HepG2 (cell line): ENCODE data around the gene IQCE. TPM values are rescaled to one million over a fixed set of nuclear protein-coding genes. Genes with fewer than 3 reads are reported as not detected.

Experiments
- CENPT ChIP-seq: sonication (generic); formaldehyde crosslinking; IDR thresholded peaks from 2 replicates; pipeline ENCODE4 v1.8.0; 2022; ENCODE audit warnings: low read depth, mild to moderate bottlenecking, moderate library complexity, missing genetic modification reagents
- FOXA1 ChIP-seq, 2 experiments: fragments of 450-650 bp in 1 of 2; sonication (generic) in 1 of 2; formaldehyde crosslinking in 1 of 2; IDR thresholded peaks; 2 replicates each; pipeline versions ENCODE4 v1.4.0 to v1.6.1; 2016 to 2020; ENCODE audit warnings: missing genetic modification reagents in 1 of 2
- HDAC1 ChIP-seq: sonication (generic); formaldehyde crosslinking; IDR thresholded peaks from 2 replicates; pipeline ENCODE4 v1.5.1; 2020; ENCODE audit warnings: mild to moderate bottlenecking, missing genetic modification reagents
- HMGA1 ChIP-seq: sonication (generic); formaldehyde crosslinking; conservative IDR thresholded peaks from 2 replicates; pipeline ENCODE4 v1.4.0; 2020; ENCODE audit warnings: missing genetic modification reagents
- NR2F6 ChIP-seq, 2 experiments: IDR thresholded peaks; 2 replicates each; pipeline ENCODE4 v1.6.1; 2016; ENCODE audit warnings: antibody characterized with exemption in 1 of 2, mild to moderate bottlenecking in 1 of 2
- NR3C1 ChIP-seq: sonication (generic); formaldehyde crosslinking; IDR thresholded peaks from 2 replicates; pipeline ENCODE4 v1.4.0; 2020; ENCODE audit warnings: missing genetic modification reagents
- SKIL ChIP-seq: sonication (generic); formaldehyde crosslinking; IDR thresholded peaks from 2 replicates; pipeline ENCODE4 v1.8.0; 2022; ENCODE audit warnings: missing genetic modification reagents, mild to moderate bottlenecking, moderate library complexity, borderline replicate concordance
- SMAD3 ChIP-seq: sonication (generic); formaldehyde crosslinking; IDR thresholded peaks from 2 replicates; pipeline ENCODE4 v1.4.0; 2020; ENCODE audit warnings: missing genetic modification reagents
- TARDBP ChIP-seq: sonication (generic); formaldehyde crosslinking; IDR thresholded peaks from 2 replicates; pipeline ENCODE4 v1.8.0; 2022; ENCODE audit warnings: mild to moderate bottlenecking, missing genetic modification reagents
- TBL1XR1 ChIP-seq: fragments of 150-350 bp; IDR thresholded peaks from 2 replicates; pipeline ENCODE4 v1.6.1; 2014; ENCODE audit warnings: borderline replicate concordance, low read length; ENCODE audit not compliant: partially characterized antibody
- THRA ChIP-seq: sonication (generic); formaldehyde crosslinking; IDR thresholded peaks from 2 replicates; pipeline ENCODE4 v1.4.0; 2020; ENCODE audit warnings: missing genetic modification reagents, borderline replicate concordance
- TRAFD1 ChIP-seq: sonication (generic); formaldehyde crosslinking; IDR thresholded peaks from 2 replicates; pipeline ENCODE4 v1.5.1; 2020; ENCODE audit warnings: missing genetic modification reagents, mild to moderate bottlenecking, borderline replicate concordance
- U2AF2 ChIP-seq: fragments of 200-400 bp; formaldehyde crosslinking; IDR thresholded peaks from 2 replicates; pipeline ENCODE4 v1.6.1; 2017; ENCODE audit warnings: low read depth, mild to moderate bottlenecking, low read length
- YY1 ChIP-seq: IDR thresholded peaks from 2 replicates; pipeline ENCODE4 v1.6.1; 2011; ENCODE audit warnings: low read length, low read depth, moderate library complexity, mild to moderate bottlenecking; ENCODE audit not compliant: insufficient read depth, insufficient replicate concordance
- ZNF10 ChIP-seq: sonication (generic); formaldehyde crosslinking; IDR thresholded peaks from 2 replicates; pipeline ENCODE4 v1.4.0; 2020; ENCODE audit warnings: mild to moderate bottlenecking, low read depth, missing genetic modification reagents, borderline replicate concordance
- ZNF414 ChIP-seq: sonication (generic); formaldehyde crosslinking; IDR thresholded peaks from 2 replicates; pipeline ENCODE4 v1.5.0; 2020; ENCODE audit warnings: missing genetic modification reagents
- ZNF564 ChIP-seq: sonication (generic); formaldehyde crosslinking; IDR thresholded peaks from 2 replicates; pipeline ENCODE4 v1.8.1; 2023; ENCODE audit warnings: mild to moderate bottlenecking, missing genetic modification reagents
- ZNF574 ChIP-seq: sonication (generic); formaldehyde crosslinking; IDR thresholded peaks from 2 replicates; pipeline ENCODE4 v1.4.0; 2020; ENCODE audit warnings: missing genetic modification reagents
- polyA plus RNA-seq, 8 experiments: library from polyadenylated mRNA; depleted of rRNA in 3 of 8; stranded (reverse) in 7 of 8; unstranded in 1 of 8; fragments of >200 nt; fragmentation: Illumina TruSeq in 4 of 8; extraction: Trizol in 4 of 8; gene quantifications; 2 replicates each; pipeline versions ENCODE4 v1.2.1 to v1.2.3, GENCODE V29; 2011 to 2016; ENCODE audit warnings: low read depth in 4 of 8, missing spikeins in 1 of 8, mixed read lengths in 1 of 8; ENCODE audit not compliant: insufficient read depth in 1 of 8
- total RNA-seq, 5 experiments: library from RNA; depleted of rRNA; stranded (reverse); fragments of >200 nt; fragmentation: Illumina TruSeq; extraction: Trizol; gene quantifications; 2 replicates each; pipeline ENCODE4 v1.2.3, GENCODE V29; 2016; ENCODE audit warnings: low read depth in 1 of 5

Gene IQCE
- total and polyA plus RNA-seq, 2 of the 13 experiments (the other 11 are each of a cell fraction or from before 2014, with no cell fraction given) = 1.5 to 2.5 TPM

- TF ChIP-seq HDAC1 (CRISPR knock-in tag) = peak; percentile 64
- TF ChIP-seq TARDBP (CRISPR knock-in tag) = peak; percentile 83
- TF ChIP-seq YY1 = no peak
- no peak for TF ChIP-seq ZNF564 (CRISPR knock-in tag)
- no peak for TF ChIP-seq NR3C1 (CRISPR knock-in tag)
- peak; percentile 65; the same call in 1 of the 2 replicates for TF ChIP-seq THRA
- TF ChIP-seq ZNF574 = peak; percentile 64; the same call in 1 of the 2 replicates
- TF ChIP-seq U2AF2 = no peak
- TF ChIP-seq NR2F6 (IDR thresholded peaks at IDR 0.05) = peak; percentile 75
- peak; percentile 61 for TF ChIP-seq NR2F6 (CRISPR knock-in tag; IDR thresholded peaks at IDR 0.05)
- no peak for TF ChIP-seq HMGA1 (CRISPR knock-in tag)
- no peak for TF ChIP-seq CENPT (CRISPR knock-in tag)
- no peak for TF ChIP-seq TRAFD1
- no peak for TF ChIP-seq SMAD3
- TF ChIP-seq FOXA1 (IDR thresholded peaks at IDR 0.05) = no peak
- TF ChIP-seq FOXA1 (CRISPR knock-in tag; IDR thresholded peaks at IDR 0.05) = peak; percentile 96
- TF ChIP-seq ZNF414 = no peak
- TF ChIP-seq ZNF10 (CRISPR knock-in tag) = no peak
- peak; percentile 83; the same call in 1 of the 2 replicates for TF ChIP-seq SKIL
- TF ChIP-seq TBL1XR1 = no peak
Observed at GRCh38 chr7:2510909-2511768, 47.6 kb upstream of the IQCE start (continued).
